ENCODE measurements around the gene ZMAT5. TPM values are rescaled to one million over a fixed set of nuclear protein-coding genes. Genes with fewer than 3 reads are reported as not detected.

ZMAT5 gene
- total and polyA plus RNA-seq, 2 of the 13 experiments (the other 11 are each of a cell fraction or from before 2014, with no cell fraction given): 20.7 to 27.8 TPM

DNA sequence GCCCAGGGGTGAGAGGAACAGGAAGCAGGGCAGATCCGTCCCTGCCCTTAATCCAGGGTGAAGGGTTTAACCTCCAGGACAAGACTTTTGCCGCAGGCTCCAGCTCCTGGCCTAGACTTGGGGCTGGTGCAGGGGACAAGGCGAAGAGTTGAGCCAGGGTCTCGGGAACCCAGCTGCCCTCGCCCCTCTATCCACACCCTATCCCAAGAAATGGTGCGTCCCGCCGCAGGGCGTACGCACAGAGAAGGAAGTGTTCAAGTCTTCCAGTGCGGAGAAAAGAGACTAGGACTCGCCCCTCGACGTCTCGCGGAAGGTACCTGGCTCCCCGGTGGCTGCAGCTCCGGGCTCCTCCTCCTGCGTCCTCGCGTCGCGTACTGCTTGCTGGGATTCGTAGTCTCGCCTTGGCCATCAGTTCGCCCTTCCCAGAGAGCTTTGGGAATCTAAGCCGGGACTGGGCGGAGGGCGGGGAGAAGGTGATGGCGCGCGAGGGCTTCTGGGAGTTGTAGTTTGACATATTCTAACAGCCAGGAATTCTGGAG is at the start of gene ZMAT5 (continued):
- TF ChIP-seq, protein P1, sequence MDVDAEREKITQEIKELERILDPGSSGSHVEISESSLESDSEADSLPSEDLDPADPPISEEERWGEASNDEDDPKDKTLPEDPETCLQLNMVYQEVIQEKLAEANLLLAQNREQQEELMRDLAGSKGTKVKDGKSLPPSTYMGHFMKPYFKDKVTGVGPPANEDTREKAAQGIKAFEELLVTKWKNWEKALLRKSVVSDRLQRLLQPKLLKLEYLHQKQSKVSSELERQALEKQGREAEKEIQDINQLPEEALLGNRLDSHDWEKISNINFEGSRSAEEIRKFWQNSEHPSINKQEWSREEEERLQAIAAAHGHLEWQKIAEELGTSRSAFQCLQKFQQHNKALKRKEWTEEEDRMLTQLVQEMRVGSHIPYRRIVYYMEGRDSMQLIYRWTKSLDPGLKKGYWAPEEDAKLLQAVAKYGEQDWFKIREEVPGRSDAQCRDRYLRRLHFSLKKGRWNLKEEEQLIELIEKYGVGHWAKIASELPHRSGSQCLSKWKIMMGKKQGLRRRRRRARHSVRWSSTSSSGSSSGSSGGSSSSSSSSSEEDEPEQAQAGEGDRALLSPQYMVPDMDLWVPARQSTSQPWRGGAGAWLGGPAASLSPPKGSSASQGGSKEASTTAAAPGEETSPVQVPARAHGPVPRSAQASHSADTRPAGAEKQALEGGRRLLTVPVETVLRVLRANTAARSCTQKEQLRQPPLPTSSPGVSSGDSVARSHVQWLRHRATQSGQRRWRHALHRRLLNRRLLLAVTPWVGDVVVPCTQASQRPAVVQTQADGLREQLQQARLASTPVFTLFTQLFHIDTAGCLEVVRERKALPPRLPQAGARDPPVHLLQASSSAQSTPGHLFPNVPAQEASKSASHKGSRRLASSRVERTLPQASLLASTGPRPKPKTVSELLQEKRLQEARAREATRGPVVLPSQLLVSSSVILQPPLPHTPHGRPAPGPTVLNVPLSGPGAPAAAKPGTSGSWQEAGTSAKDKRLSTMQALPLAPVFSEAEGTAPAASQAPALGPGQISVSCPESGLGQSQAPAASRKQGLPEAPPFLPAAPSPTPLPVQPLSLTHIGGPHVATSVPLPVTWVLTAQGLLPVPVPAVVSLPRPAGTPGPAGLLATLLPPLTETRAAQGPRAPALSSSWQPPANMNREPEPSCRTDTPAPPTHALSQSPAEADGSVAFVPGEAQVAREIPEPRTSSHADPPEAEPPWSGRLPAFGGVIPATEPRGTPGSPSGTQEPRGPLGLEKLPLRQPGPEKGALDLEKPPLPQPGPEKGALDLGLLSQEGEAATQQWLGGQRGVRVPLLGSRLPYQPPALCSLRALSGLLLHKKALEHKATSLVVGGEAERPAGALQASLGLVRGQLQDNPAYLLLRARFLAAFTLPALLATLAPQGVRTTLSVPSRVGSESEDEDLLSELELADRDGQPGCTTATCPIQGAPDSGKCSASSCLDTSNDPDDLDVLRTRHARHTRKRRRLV (CRISPR knock-in tag; IDR thresholded peaks at IDR 0.05): peak; percentile 78
- TF ChIP-seq CAMTA2 (CRISPR knock-in tag; IDR thresholded peaks at IDR 0.05; ENCODE audit: borderline replicate concordance): peak; percentile 93
- TF ChIP-seq NAIF1 (CRISPR knock-in tag; IDR thresholded peaks at IDR 0.05; ENCODE audit: borderline replicate concordance): peak; percentile 64
- TF ChIP-seq, protein P2, sequence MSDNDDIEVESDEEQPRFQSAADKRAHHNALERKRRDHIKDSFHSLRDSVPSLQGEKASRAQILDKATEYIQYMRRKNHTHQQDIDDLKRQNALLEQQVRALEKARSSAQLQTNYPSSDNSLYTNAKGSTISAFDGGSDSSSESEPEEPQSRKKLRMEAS (IDR thresholded peaks at IDR 0.05): peak; percentile 63; the same call in 1 of the 2 replicates
- 0 out of 2 replicates have a peak, but pooled peaks have one; percentile 32 for TF ChIP-seq ZNF563 (CRISPR knock-in tag; IDR thresholded peaks at IDR 0.05)
- no peak for TF ChIP-seq SP140L (CRISPR knock-in tag; IDR thresholded peaks at IDR 0.05; ENCODE audit: borderline replicate concordance)
- TF ChIP-seq, protein P3, sequence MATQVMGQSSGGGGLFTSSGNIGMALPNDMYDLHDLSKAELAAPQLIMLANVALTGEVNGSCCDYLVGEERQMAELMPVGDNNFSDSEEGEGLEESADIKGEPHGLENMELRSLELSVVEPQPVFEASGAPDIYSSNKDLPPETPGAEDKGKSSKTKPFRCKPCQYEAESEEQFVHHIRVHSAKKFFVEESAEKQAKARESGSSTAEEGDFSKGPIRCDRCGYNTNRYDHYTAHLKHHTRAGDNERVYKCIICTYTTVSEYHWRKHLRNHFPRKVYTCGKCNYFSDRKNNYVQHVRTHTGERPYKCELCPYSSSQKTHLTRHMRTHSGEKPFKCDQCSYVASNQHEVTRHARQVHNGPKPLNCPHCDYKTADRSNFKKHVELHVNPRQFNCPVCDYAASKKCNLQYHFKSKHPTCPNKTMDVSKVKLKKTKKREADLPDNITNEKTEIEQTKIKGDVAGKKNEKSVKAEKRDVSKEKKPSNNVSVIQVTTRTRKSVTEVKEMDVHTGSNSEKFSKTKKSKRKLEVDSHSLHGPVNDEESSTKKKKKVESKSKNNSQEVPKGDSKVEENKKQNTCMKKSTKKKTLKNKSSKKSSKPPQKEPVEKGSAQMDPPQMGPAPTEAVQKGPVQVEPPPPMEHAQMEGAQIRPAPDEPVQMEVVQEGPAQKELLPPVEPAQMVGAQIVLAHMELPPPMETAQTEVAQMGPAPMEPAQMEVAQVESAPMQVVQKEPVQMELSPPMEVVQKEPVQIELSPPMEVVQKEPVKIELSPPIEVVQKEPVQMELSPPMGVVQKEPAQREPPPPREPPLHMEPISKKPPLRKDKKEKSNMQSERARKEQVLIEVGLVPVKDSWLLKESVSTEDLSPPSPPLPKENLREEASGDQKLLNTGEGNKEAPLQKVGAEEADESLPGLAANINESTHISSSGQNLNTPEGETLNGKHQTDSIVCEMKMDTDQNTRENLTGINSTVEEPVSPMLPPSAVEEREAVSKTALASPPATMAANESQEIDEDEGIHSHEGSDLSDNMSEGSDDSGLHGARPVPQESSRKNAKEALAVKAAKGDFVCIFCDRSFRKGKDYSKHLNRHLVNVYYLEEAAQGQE (IDR thresholded peaks at IDR 0.05; ENCODE audit: borderline replicate concordance in 1 of 2, low read depth in 1 of 2, low read length in 2 of 2): no peak
- TF ChIP-seq, protein P4, sequence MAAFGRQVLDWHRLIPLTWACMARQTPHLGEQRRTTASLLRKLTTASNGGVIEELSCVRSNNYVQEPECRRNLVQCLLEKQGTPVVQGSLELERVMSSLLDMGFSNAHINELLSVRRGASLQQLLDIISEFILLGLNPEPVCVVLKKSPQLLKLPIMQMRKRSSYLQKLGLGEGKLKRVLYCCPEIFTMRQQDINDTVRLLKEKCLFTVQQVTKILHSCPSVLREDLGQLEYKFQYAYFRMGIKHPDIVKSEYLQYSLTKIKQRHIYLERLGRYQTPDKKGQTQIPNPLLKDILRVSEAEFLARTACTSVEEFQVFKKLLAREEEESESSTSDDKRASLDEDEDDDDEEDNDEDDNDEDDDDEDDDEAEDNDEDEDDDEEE (CRISPR knock-in tag; IDR thresholded peaks at IDR 0.05): peak; percentile 59; the same call in 1 of the 2 replicates
- no peak; the same call in 1 of the 2 replicates for TF ChIP-seq HDAC2 (CRISPR knock-in tag; IDR thresholded peaks at IDR 0.05)
- peak; percentile 41; the same call in 1 of the 2 replicates for TF ChIP-seq YEATS4 (CRISPR knock-in tag; IDR thresholded peaks at IDR 0.05; ENCODE audit: borderline replicate concordance)
- no peak; the same call in 1 of the 2 replicates for TF ChIP-seq FOXK1 (CRISPR knock-in tag; IDR thresholded peaks at IDR 0.05; ENCODE audit: borderline replicate concordance, low read depth)
- TF ChIP-seq EED (CRISPR knock-in tag; IDR thresholded peaks at IDR 0.05): peak; percentile 31; the same call in 1 of the 2 replicates
- peak; percentile 95; the same call in 1 of the 2 replicates for TF ChIP-seq ZNF143 (CRISPR knock-in tag; IDR thresholded peaks at IDR 0.05)
- TF ChIP-seq, protein P5, sequence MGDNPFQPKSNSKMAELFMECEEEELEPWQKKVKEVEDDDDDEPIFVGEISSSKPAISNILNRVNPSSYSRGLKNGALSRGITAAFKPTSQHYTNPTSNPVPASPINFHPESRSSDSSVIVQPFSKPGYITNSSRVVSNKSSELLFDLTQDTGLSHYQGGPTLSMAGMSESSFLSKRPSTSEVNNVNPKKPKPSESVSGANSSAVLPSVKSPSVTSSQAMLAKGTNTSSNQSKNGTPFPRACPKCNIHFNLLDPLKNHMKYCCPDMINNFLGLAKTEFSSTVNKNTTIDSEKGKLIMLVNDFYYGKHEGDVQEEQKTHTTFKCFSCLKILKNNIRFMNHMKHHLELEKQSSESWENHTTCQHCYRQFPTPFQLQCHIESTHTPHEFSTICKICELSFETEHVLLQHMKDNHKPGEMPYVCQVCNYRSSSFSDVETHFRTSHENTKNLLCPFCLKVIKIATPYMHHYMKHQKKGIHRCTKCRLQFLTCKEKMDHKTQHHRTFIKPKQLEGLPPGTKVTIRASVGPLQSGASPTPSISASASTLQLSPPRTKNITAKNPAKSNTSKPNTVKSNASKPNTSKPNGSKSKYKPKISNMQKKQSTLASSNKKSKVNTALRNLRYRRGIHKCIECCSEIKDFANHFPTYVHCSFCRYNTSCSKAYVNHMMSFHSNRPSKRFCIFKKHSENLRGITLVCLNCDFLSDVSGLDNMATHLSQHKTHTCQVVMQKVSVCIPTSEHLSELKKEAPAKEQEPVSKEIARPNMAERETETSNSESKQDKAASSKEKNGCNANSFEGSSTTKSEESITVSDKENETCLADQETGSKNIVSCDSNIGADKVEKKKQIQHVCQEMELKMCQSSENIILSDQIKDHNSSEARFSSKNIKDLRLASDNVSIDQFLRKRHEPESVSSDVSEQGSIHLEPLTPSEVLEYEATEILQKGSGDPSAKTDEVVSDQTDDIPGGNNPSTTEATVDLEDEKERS (CRISPR knock-in tag; IDR thresholded peaks at IDR 0.05): no peak
- peak; percentile 76; the same call in 1 of the 2 replicates for TF ChIP-seq HIVEP1 (CRISPR knock-in tag; IDR thresholded peaks at IDR 0.05)
- no peak for TF ChIP-seq ZNF264 (CRISPR knock-in tag; IDR thresholded peaks at IDR 0.05)
